Stimulated activated naive CD8-positive, alpha-beta T cell treated with anti-CD3 and anti-CD28 coated beads, Interleukin-15, Interleukin-2, amounts not matched to agents 100 U/mL and 50 U/mL, for 24 hours (primary cell): Measurements from ENCODE around the gene GPR39.

Experiments used
- ATAC-seq: fragments of 150-1000 bp; cut with Tn5 transposase; one replicate; pipeline ENCODE4 v1.10.0; 2021
- DNase-seq: peaks from one replicate; pipeline ENCODE4 v3.0.0; 2021

Gene GPR39

GRCh38 chr2:132605236-132606180 is 188.9 kb downstream of the GPR39 start:
- DNase-seq (no peak), ATAC-seq (no peak)

GRCh38 chr2:132606649-132607048 is 190.0 kb downstream of the GPR39 start:
- DNase-seq (no peak), ATAC-seq (no peak)

GRCh38 chr2:132607426-132608090 is 191.0 kb downstream of the GPR39 start:
- no peak for ATAC-seq
- no peak for DNase-seq

GRCh38 chr2:132608311-132608710 is 191.7 kb downstream of the GPR39 start:
- ATAC-seq, result no peak
- DNase-seq, result no peak

GRCh38 chr2:132609101-132609890 is 192.7 kb downstream of the GPR39 start:
- ATAC-seq (no peak), DNase-seq (no peak)

- no peak for ATAC-seq
- DNase-seq, result no peak
Measured at GRCh38 chr2:132611719-132612118, 195.1 kb downstream of the GPR39 start.

- ATAC-seq (no peak), DNase-seq (no peak)
Measured at GRCh38 chr2:132615329-132616085, 198.9 kb downstream of the GPR39 start.

- DNase-seq, result no peak
- no peak for ATAC-seq
Measured at GRCh38 chr2:132617989-132618388, 201.4 kb downstream of the GPR39 start.

GRCh38 chr2:132618734-132619133 is 202.1 kb downstream of the GPR39 start:
- ATAC-seq (no peak), DNase-seq (no peak)

- no peak for DNase-seq
- no peak for ATAC-seq
Measured at GRCh38 chr2:132620115-132620514, 203.5 kb downstream of the GPR39 start.

- DNase-seq (no peak), ATAC-seq (no peak)
Measured at GRCh38 chr2:132621131-132621875, 204.7 kb downstream of the GPR39 start.

- no peak for ATAC-seq
- no peak for DNase-seq
Measured at GRCh38 chr2:132623096-132623839, 206.7 kb downstream of the GPR39 start.

- DNase-seq, result no peak
- ATAC-seq, result no peak
Measured at GRCh38 chr2:132627536-132627935, 210.9 kb downstream of the GPR39 start.

GRCh38 chr2:132632000-132632649 is 215.5 kb downstream of the GPR39 start:
- DNase-seq (no peak), ATAC-seq (no peak)

GRCh38 chr2:132633635-132634034 is 217.0 kb downstream of the GPR39 start:
- DNase-seq (no peak), ATAC-seq (no peak)

- no peak for ATAC-seq
- DNase-seq, result no peak
Measured at GRCh38 chr2:132636346-132636745, 219.7 kb downstream of the GPR39 start.

GRCh38 chr2:132638313-132639040 is 221.9 kb downstream of the GPR39 start:
- ATAC-seq (no peak), DNase-seq (no peak)

GRCh38 chr2:132640116-132640515 is 223.5 kb downstream of the GPR39 start:
- no peak for DNase-seq
- ATAC-seq, result no peak

- ATAC-seq, result no peak
Measured at GRCh38 chr2:132641819-132642218, 225.2 kb downstream of the GPR39 start.

More at GRCh38 chr2:132641819-132642218, 225.2 kb downstream of the GPR39 start:
- no peak for DNase-seq
